HG03469 (cell line): ENCODE data around the gene NHEJ1.
"Not testable (repeated sequence)": the region's sequence is repeated elsewhere in the genome, so short reads cannot be mapped to it uniquely, and the experiment has no call there.

Experiments
- ATAC-seq: cut with Tn5 transposase; IDR thresholded peaks from one replicate; pipeline ENCODE4 v1.9.1; 2021; ENCODE audit warnings: mild to moderate bottlenecking, moderate library complexity, moderate number of reproducible peaks; ENCODE audit not compliant: unreplicated experiment

Gene NHEJ1

GRCh38 chr2:219160186-219161017 is at the start of gene NHEJ1:
NHEJ1 (minus strand) TSS chr2:219160815; CDS start chr2:219158362, 2,453 bp downstream.
- ATAC-seq: peak; percentile 79

GRCh38 chr2:219209236-219210195 is 48.9 kb upstream of the NHEJ1 start:
- no peak for ATAC-seq

GRCh38 chr2:219207884-219208740 is 47.5 kb upstream of the NHEJ1 start:
- ATAC-seq: no peak

GRCh38 chr2:219207134-219207883 is 46.7 kb upstream of the NHEJ1 start:
- no peak for ATAC-seq

- ATAC-seq: peak; percentile 97
Measured at GRCh38 chr2:219206328-219207133, 45.9 kb upstream of the NHEJ1 start, which contains the start of gene ZFAND2B. ZFAND2B (plus strand) TSS chr2:219206782; CDS start chr2:219206988, 206 bp downstream.

- no peak for ATAC-seq
Measured at GRCh38 chr2:219205981-219206327, 45.3 kb upstream of the NHEJ1 start.

GRCh38 chr2:219205165-219205538 is 44.5 kb upstream of the NHEJ1 start:
- ATAC-seq: no peak

GRCh38 chr2:219204425-219205164 is 44.0 kb upstream of the NHEJ1 start:
- ATAC-seq: no peak

GRCh38 chr2:219201331-219201730 is 40.7 kb upstream of the NHEJ1 start:
- not testable (repeated sequence) for ATAC-seq

- not testable (repeated sequence) for ATAC-seq
Measured at GRCh38 chr2:219200502-219201326, 40.1 kb upstream of the NHEJ1 start.

- no peak for ATAC-seq
Measured at GRCh38 chr2:219199470-219200211, 39.0 kb upstream of the NHEJ1 start.

GRCh38 chr2:219198974-219199373 is 38.4 kb upstream of the NHEJ1 start:
- ATAC-seq: no peak

GRCh38 chr2:219197388-219197787 is 36.8 kb upstream of the NHEJ1 start:
- no peak for ATAC-seq

- no peak for ATAC-seq
Measured at GRCh38 chr2:219186754-219187456, 26.3 kb upstream of the NHEJ1 start.

GRCh38 chr2:219184121-219184520 is 23.5 kb upstream of the NHEJ1 start:
- no peak for ATAC-seq

- ATAC-seq: no peak
Measured at GRCh38 chr2:219183151-219183772, 22.6 kb upstream of the NHEJ1 start.
